HepG2 (cell line): ENCODE data around the gene MINDY2. TPM values are rescaled to one million over a fixed set of nuclear protein-coding genes. Genes with fewer than 3 reads are reported as not detected.

Source experiments
- ATAC-seq: fragments of 200-7000 bp; cut with Tn5 transposase; 3 replicates; pipeline ENCODE4 v1.9.1; 2020; ENCODE audit warnings: mild to moderate bottlenecking, moderate library complexity
- BruUV-seq: library from RNA; stranded (reverse); fragments of 400-500 nt; replicated peaks from 2 replicates; lab custom pipeline; 2021; lab: Mats Ljungman, UMichigan
- CTCF ChIA-PET: fragments of 300-600 bp; formaldehyde crosslinking; extraction: SDS; loops from one replicate; lab custom pipeline; 2021; ENCODE audit warnings: low total read pairs, inconsistent platforms, low intra/inter-chr PET ratio; lab: Yijun Ruan, JAX
- POLR2A ChIA-PET: fragments of 350-600 bp; sonication (Branson Sonifier 250); formaldehyde crosslinking; loops from one replicate; lab custom pipeline; 2020; ENCODE audit warnings: antibody characterized with exemption, inconsistent platforms; lab: Yijun Ruan, JAX
- DNase-seq: peaks from one replicate; pipeline ENCODE4 v3.0.0-alpha.2; 2015; ENCODE audit warnings: low spot score
- FAIRE-seq: peaks from 3 replicates; lab custom pipeline; 2011; peaks lifted over from hg19 to GRCh38; lab: Jason Lieb, UNC
- H2AFZ ChIP-seq: one replicate; pipeline ENCODE4 v1.6.1; 2011; ENCODE audit warnings: low read length, inconsistent platforms
- H3K27ac ChIP-seq: fragments of 300-600 bp; 3 replicates; pipeline ENCODE4 v1.8.0; 2011; ENCODE audit warnings: mixed run types, mild to moderate bottlenecking, mixed read lengths, low read length, inconsistent platforms; ENCODE audit not compliant: insufficient read depth; ENCODE audit errors: extremely low read length
- H3K27me3 ChIP-seq, 2 experiments: fragments of 200-600 bp in 1 of 2; 2 replicates in 1 of 2; 3 replicates in 1 of 2; pipeline versions ENCODE4 v1.6.0 to v1.8.0; 2011; ENCODE audit warnings: low read length in 2 of 2, mild to moderate bottlenecking in 2 of 2, moderate library complexity in 2 of 2, inconsistent platforms in 1 of 2; ENCODE audit not compliant: insufficient read depth in 2 of 2, control insufficient read depth in 1 of 2
- H3K36me3 ChIP-seq, 2 experiments: fragments of 200-600 bp in 1 of 2; replicated peaks in 1 of 2; 2 replicates in 1 of 2; 3 replicates in 1 of 2; pipeline versions ENCODE4 v1.5.1 to v1.8.0; 2011; ENCODE audit warnings: low read length in 2 of 2, inconsistent platforms in 1 of 2; ENCODE audit not compliant: insufficient read depth in 2 of 2, control insufficient read depth in 1 of 2
- H3K4me1 ChIP-seq: 2 replicates; pipeline ENCODE4 v1.5.1; 2012; ENCODE audit warnings: low read length, inconsistent platforms; ENCODE audit not compliant: insufficient read depth
- H3K4me2 ChIP-seq: 2 replicates; pipeline ENCODE4 v1.6.0; 2011; ENCODE audit warnings: low read depth, low read length, inconsistent platforms
- H3K4me3 ChIP-seq, 3 experiments: fragments of 200-600 bp in 1 of 3; sonication (generic), shearing (Covaris generic) in 1 of 3; replicated peaks in 1 of 3; 2 replicates each; pipeline ENCODE4 v1.5.1; 2011 to 2016; ENCODE audit warnings: low read length in 3 of 3, inconsistent platforms in 2 of 3, low read depth in 2 of 3, mild to moderate bottlenecking in 2 of 3, control low read depth in 1 of 3, mixed read lengths in 1 of 3; ENCODE audit not compliant: insufficient read depth in 1 of 3
- H3K79me2 ChIP-seq: one replicate; pipeline ENCODE4 v1.6.1; 2011; ENCODE audit warnings: low read length, inconsistent platforms; ENCODE audit not compliant: insufficient read depth
- H3K9ac ChIP-seq: 2 replicates; pipeline ENCODE4 v1.6.0; 2011; ENCODE audit warnings: mild to moderate bottlenecking, low read depth, low read length, inconsistent platforms; ENCODE audit not compliant: insufficient read depth
- H3K9me3 ChIP-seq: 2 replicates; pipeline ENCODE4 v1.5.1; 2012; ENCODE audit warnings: mild to moderate bottlenecking, low read length
- H4K20me1 ChIP-seq: 2 replicates; pipeline ENCODE4 v1.6.0; 2011; ENCODE audit warnings: inconsistent platforms, mild to moderate bottlenecking, low read length, moderate library complexity; ENCODE audit not compliant: insufficient read depth
- ATF3 ChIP-seq: sonication (generic); formaldehyde crosslinking; IDR thresholded peaks from 2 replicates; pipeline ENCODE4 v1.4.0; 2020; ENCODE audit warnings: missing genetic modification reagents
- ATF4 ChIP-seq, 2 experiments: fragments of 450-650 bp in 1 of 2; sonication (generic) in 1 of 2; formaldehyde crosslinking; IDR thresholded peaks; 2 replicates each; pipeline versions ENCODE4 v1.5.0 to v1.8.0; 2020 to 2022; ENCODE audit warnings: mild to moderate bottlenecking in 1 of 2, missing genetic modification reagents in 1 of 2
- FOSL2 ChIP-seq: sonication (generic); formaldehyde crosslinking; IDR thresholded peaks from 2 replicates; pipeline ENCODE4 v1.4.0; 2020; ENCODE audit warnings: missing genetic modification reagents
- FOXO1 ChIP-seq: sonication (generic); formaldehyde crosslinking; IDR thresholded peaks from 2 replicates; pipeline ENCODE4 v1.4.0; 2020; ENCODE audit warnings: missing genetic modification reagents
- NCOA2 ChIP-seq: sonication (generic); formaldehyde crosslinking; IDR thresholded peaks from 2 replicates; pipeline ENCODE4 v1.8.0; 2022; ENCODE audit warnings: inconsistent platforms
- NFRKB ChIP-seq: fragments of 450-650 bp; IDR thresholded peaks from 2 replicates; pipeline ENCODE4 v1.6.1; 2017
- NR2C2 ChIP-seq: sonication (generic); formaldehyde crosslinking; IDR thresholded peaks from 2 replicates; pipeline ENCODE4 v1.4.0; 2020; ENCODE audit warnings: missing genetic modification reagents, mild to moderate bottlenecking, moderate library complexity, borderline replicate concordance
- NR2F1 ChIP-seq, 2 experiments: fragments of 450-650 bp in 1 of 2; formaldehyde crosslinking in 1 of 2; IDR thresholded peaks; 2 replicates each; pipeline versions ENCODE4 v1.5.0 to v1.6.1; 2016 to 2020; ENCODE audit warnings: mild to moderate bottlenecking in 1 of 2, missing compliant biosample characterization in 1 of 2, missing genetic modification reagents in 1 of 2, moderate library complexity in 1 of 2
- RARA ChIP-seq: IDR thresholded peaks from 2 replicates; pipeline ENCODE4 v1.6.1; 2016; ENCODE audit warnings: missing genetic modification reagents, missing compliant biosample characterization
- SALL1 ChIP-seq: sonication (generic); formaldehyde crosslinking; IDR thresholded peaks from 2 replicates; pipeline ENCODE4 v1.8.0; 2022; ENCODE audit warnings: mild to moderate bottlenecking, missing genetic modification reagents
- TBX3 ChIP-seq: fragments of 450-650 bp; IDR thresholded peaks from 2 replicates; pipeline ENCODE4 v1.6.1; 2017; ENCODE audit warnings: antibody characterized with exemption, mild to moderate bottlenecking, inconsistent platforms, borderline replicate concordance
- ZBTB38 ChIP-seq: sonication (generic); formaldehyde crosslinking; IDR thresholded peaks from 2 replicates; pipeline ENCODE4 v1.5.1; 2020; ENCODE audit warnings: mild to moderate bottlenecking, missing genetic modification reagents
- ZNF501 ChIP-seq: sonication (generic); formaldehyde crosslinking; IDR thresholded peaks from 2 replicates; pipeline ENCODE4 v1.5.1; 2020; ENCODE audit warnings: mild to moderate bottlenecking, moderate library complexity, missing genetic modification reagents
- ZNF574 ChIP-seq: sonication (generic); formaldehyde crosslinking; IDR thresholded peaks from 2 replicates; pipeline ENCODE4 v1.4.0; 2020; ENCODE audit warnings: missing genetic modification reagents
- ZNF614 ChIP-seq: IDR thresholded peaks from 2 replicates; pipeline ENCODE4 v1.6.1; 2018; ENCODE audit warnings: missing biosample characterization, missing genetic modification reagents, inconsistent platforms, borderline replicate concordance
- ZNF768 ChIP-seq: sonication (generic); formaldehyde crosslinking; IDR thresholded peaks from 2 replicates; pipeline ENCODE4 v1.4.0; 2020; ENCODE audit warnings: missing genetic modification reagents
- ZXDC ChIP-seq: sonication (generic); formaldehyde crosslinking; IDR thresholded peaks from 2 replicates; pipeline ENCODE4 v1.5.0; 2020; ENCODE audit warnings: mild to moderate bottlenecking, missing genetic modification reagents
- WGBS: methylation state at CpG from one replicate; pipeline ENCODE4 v1.1.6; 2017; ENCODE audit warnings: low lambda C conversion rate; 5-methylcytosine and 5-hydroxymethylcytosine counted together
- in situ Hi-C: cut with HindIII; loops from 2 replicates; pipeline ENCODE4 v1.10.0; 2017; ENCODE audit warnings: low pct_unique_long_range_greater_than_20kb; ENCODE audit not compliant: extremely low pct_ligation_motif_present
- intact Hi-C: fragments of 100-400 bp; cut with micrococcal nuclease; formaldehyde crosslinking; loops from one replicate; pipeline ENCODE4 v1.10.0; 2022; ENCODE audit not compliant: unreplicated experiment
- polyA plus RNA-seq, 8 experiments: library from polyadenylated mRNA; depleted of rRNA in 3 of 8; stranded (reverse) in 7 of 8; unstranded in 1 of 8; fragments of >200 nt; fragmentation: Illumina TruSeq in 4 of 8; extraction: Trizol in 4 of 8; gene quantifications; 2 replicates each; pipeline versions ENCODE4 v1.2.1 to v1.2.3, GENCODE V29; 2011 to 2016; ENCODE audit warnings: low read depth in 4 of 8, missing spikeins in 1 of 8, mixed read lengths in 1 of 8; ENCODE audit not compliant: insufficient read depth in 1 of 8
- total RNA-seq, 5 experiments: library from RNA; depleted of rRNA; stranded (reverse); fragments of >200 nt; fragmentation: Illumina TruSeq; extraction: Trizol; gene quantifications; 2 replicates each; pipeline ENCODE4 v1.2.3, GENCODE V29; 2016; ENCODE audit warnings: low read depth in 1 of 5

MINDY2 gene
- total and polyA plus RNA-seq, 2 of the 13 experiments (the other 11 are each of a cell fraction or from before 2014, with no cell fraction given), result 7.2 to 12.6 TPM

GRCh38 chr15:58742819-58743502, 28.1 kb upstream of the MINDY2 start:
- FAIRE-seq (peak; percentile 93), DNase-seq (peak; percentile 70), ATAC-seq (peak; percentile 93)
- 36% methylated on average over 5 of the region's 5 CpGs for WGBS
- Histone ChIP-seq H3K79me2 (peaks cover 95% of the 10 kb centered on the region), H3K4me1 (peaks cover 85% of the 10 kb centered on the region), H2AFZ (no peak overlapping the region), H3K36me3 (no peaks in the 10 kb centered on the region), H3K9ac (peak overlapping the region; percentile 55), H3K4me2 (peak overlapping the region; percentile 56), H3K4me3 (peak overlapping the region in 2 of 3 experiments; percentile 6 to 14; a peak in 1 of 6 replicates), H3K27ac (peak overlapping the region; percentile 73), H4K20me1 (peaks cover 33% of the 10 kb centered on the region), H3K27me3 (no peaks in the 10 kb centered on the region), H3K9me3 (no peaks in the 10 kb centered on the region)
- intact Hi-C loops, result loop anchor here (10.0 kb wide), 1 partner anchor 68 kb away; no protein-coding TSS in a partner anchor
- BruUV-seq, result no TSS peak
- CTCF ChIA-PET, result no interaction called here
- POLR2A ChIA-PET, result interaction anchor here (0.7 to 1.8 kb wide), 3 partner anchors 28 to 275 kb away, joined by 3 to 15 read pairs (median 5); partner anchors contain the start of gene MINDY2
- in situ Hi-C loops, result no loop called here
- TF ChIP-seq ZXDC (CRISPR knock-in tag), result no peak
- TF ChIP-seq SALL1 (CRISPR knock-in tag), result peak; percentile 46; the same call in 1 of the 2 replicates
- TF ChIP-seq NFRKB, result no peak
- TF ChIP-seq FOXO1, result peak; percentile 44; the same call in 1 of the 2 replicates
- no peak for TF ChIP-seq ZBTB38 (CRISPR knock-in tag)
- TF ChIP-seq NR2C2, result peak; percentile 87
- 0 out of 2 replicates have a peak, but pooled peaks have one; percentile 18 for TF ChIP-seq ATF3 (CRISPR knock-in tag)
- 0 out of 2 replicates have a peak, but pooled peaks have one; percentile 2 for TF ChIP-seq ZNF574 (CRISPR knock-in tag)
- TF ChIP-seq ZNF768 (CRISPR knock-in tag), result no peak
- no peak for TF ChIP-seq TBX3
- TF ChIP-seq ATF4 (CRISPR knock-in tag; IDR thresholded peaks at IDR 0.05), result 0 out of 4 replicates have a peak, but pooled peaks of 1 of the 2 experiments have one; percentile 21
- TF ChIP-seq FOSL2, result 0 out of 2 replicates have a peak, but pooled peaks have one; percentile 7
- TF ChIP-seq ZNF501 (CRISPR knock-in tag), result peak; percentile 24; the same call in 1 of the 2 replicates
- peak; percentile 45 to 74; a peak in 3 of 4 replicates for TF ChIP-seq NR2F1 (CRISPR knock-in tag; IDR thresholded peaks at IDR 0.05)
- peak; percentile 29; the same call in 1 of the 2 replicates for TF ChIP-seq NCOA2
- TF ChIP-seq RARA (CRISPR knock-in tag), result peak; percentile 86
- 0 out of 2 replicates have a peak, but pooled peaks have one; percentile 6 for TF ChIP-seq ZNF614
